ENCODE measurements around the gene SPTSSB. TPM values are rescaled to one million over a fixed set of nuclear protein-coding genes. Genes with fewer than 3 reads are reported as not detected.

SPTSSB gene
- total RNA-seq, 1 donor from 2014 or later = 0.50 TPM

DNA sequence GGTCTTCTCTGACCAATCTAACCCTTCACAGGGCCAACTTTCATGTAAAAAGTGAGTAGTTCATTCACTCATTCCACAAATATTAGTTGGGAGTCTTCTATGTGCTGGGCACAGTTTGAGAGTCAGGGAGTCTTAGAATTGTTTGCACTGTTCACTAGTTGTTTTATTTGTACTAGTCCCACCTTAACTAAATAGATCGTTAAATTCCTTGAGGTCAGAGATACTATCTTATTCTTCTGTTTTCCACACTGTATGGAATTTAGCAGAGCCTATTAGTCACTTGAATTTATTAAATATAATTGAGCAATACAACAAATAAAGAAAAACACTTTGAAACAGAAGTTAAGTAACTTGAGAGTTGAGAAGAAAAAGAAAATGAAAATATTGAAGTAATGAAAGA lies 40.8 kb upstream of the SPTSSB start:
- H3K27me3 ChIP-seq (ENCODE audit: insufficient read depth, low read length) = no peaks in the 10 kb centered on the region
- no peaks in the 10 kb centered on the region for H3K9me3 ChIP-seq (ENCODE audit: insufficient read depth, low read depth, low read length)
- peaks cover 33% of the 10 kb centered on the region for H3K4me1 ChIP-seq (ENCODE audit: insufficient read depth, low read length)
- no peaks in the 10 kb centered on the region for H3K36me3 Mint-ChIP-seq (ENCODE audit: low read depth, unreplicated experiment)
- no peak overlapping the region for H3K9ac ChIP-seq (ENCODE audit: low read length)
- no peak overlapping the region for H3K4me2 ChIP-seq (ENCODE audit: low read length)
- no peaks in the 10 kb centered on the region for H3K79me2 ChIP-seq (ENCODE audit: insufficient read depth, low read length)
- no peaks in the 10 kb centered on the region for H3K36me3 ChIP-seq (ENCODE audit: insufficient read depth, low read length)
- H3K27ac ChIP-seq (ENCODE audit: low read depth, low read length) = no peak overlapping the region
- H3K4me1 Mint-ChIP-seq (ENCODE audit: low read depth, unreplicated experiment) = peaks cover 3% of the 10 kb centered on the region
- H3K4me3 Mint-ChIP-seq (ENCODE audit: unreplicated experiment) = no peak overlapping the region
- H4K20me1 ChIP-seq (ENCODE audit: insufficient read depth, low read length) = no peaks in the 10 kb centered on the region
- DNase-seq (ENCODE audit: low read depth) = no peak
- H3K27me3 Mint-ChIP-seq (ENCODE audit: low read depth, unreplicated experiment) = peaks cover 2% of the 10 kb centered on the region
- no peak overlapping the region for H2AFZ ChIP-seq (ENCODE audit: low read depth, low read length)
- no peak overlapping the region for H3K27ac Mint-ChIP-seq (ENCODE audit: unreplicated experiment)
- FAIRE-seq = no peak
- no peak for TF ChIP-seq EZH2 (IDR thresholded peaks at IDR 0.05; ENCODE audit: insufficient read depth, low read length)
- TF ChIP-seq, protein P1, sequence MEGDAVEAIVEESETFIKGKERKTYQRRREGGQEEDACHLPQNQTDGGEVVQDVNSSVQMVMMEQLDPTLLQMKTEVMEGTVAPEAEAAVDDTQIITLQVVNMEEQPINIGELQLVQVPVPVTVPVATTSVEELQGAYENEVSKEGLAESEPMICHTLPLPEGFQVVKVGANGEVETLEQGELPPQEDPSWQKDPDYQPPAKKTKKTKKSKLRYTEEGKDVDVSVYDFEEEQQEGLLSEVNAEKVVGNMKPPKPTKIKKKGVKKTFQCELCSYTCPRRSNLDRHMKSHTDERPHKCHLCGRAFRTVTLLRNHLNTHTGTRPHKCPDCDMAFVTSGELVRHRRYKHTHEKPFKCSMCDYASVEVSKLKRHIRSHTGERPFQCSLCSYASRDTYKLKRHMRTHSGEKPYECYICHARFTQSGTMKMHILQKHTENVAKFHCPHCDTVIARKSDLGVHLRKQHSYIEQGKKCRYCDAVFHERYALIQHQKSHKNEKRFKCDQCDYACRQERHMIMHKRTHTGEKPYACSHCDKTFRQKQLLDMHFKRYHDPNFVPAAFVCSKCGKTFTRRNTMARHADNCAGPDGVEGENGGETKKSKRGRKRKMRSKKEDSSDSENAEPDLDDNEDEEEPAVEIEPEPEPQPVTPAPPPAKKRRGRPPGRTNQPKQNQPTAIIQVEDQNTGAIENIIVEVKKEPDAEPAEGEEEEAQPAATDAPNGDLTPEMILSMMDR (IDR thresholded peaks at IDR 0.05; ENCODE audit: insufficient read depth, low read depth, low read length) = no peak
- no peak overlapping the region for H3K4me3 ChIP-seq (ENCODE audit: insufficient read depth, low read depth, low read length)
- H3K9me3 Mint-ChIP-seq (ENCODE audit: unreplicated experiment) = no peaks in the 10 kb centered on the region

DNA sequence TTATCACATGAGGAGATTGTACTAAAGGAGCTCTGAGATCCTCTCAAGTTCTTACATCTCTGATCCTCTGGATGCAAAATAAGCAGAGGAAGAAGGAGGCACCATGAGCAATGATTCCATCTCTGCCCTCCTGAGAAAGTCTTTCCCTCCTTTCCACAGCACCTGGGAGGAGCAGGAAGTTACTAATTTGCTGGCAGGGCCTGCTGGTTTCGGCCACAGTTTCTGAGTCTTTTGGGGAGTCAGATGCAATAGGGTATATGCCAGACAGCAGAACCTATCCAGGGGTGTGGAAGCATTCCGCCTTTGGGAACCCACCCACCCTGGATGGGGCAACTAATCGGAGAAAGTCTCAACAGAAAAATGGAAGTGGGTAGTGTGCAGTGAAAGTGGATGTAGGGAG lies 38.5 kb upstream of the SPTSSB start:
- peaks cover 18% of the 10 kb centered on the region for H3K4me1 ChIP-seq (ENCODE audit: insufficient read depth, low read length)
- no peak overlapping the region for H3K27ac ChIP-seq (ENCODE audit: low read depth, low read length)
- H3K4me2 ChIP-seq (ENCODE audit: low read length) = no peak overlapping the region
- Mint-ChIP-seq H3K4me3 (ENCODE audit: unreplicated experiment) (no peak overlapping the region), H3K4me1 (ENCODE audit: low read depth, unreplicated experiment) (no peaks in the 10 kb centered on the region), H3K36me3 (ENCODE audit: low read depth, unreplicated experiment) (no peaks in the 10 kb centered on the region), H3K27me3 (ENCODE audit: low read depth, unreplicated experiment) (peaks cover 2% of the 10 kb centered on the region), H3K27ac (ENCODE audit: unreplicated experiment) (no peak overlapping the region), H3K9me3 (ENCODE audit: unreplicated experiment) (no peaks in the 10 kb centered on the region)
- H3K27me3 ChIP-seq (ENCODE audit: insufficient read depth, low read length) = no peaks in the 10 kb centered on the region
- DNase-seq (ENCODE audit: low read depth) = no peak
- H3K9ac ChIP-seq (ENCODE audit: low read length) = no peak overlapping the region
- H3K9me3 ChIP-seq (ENCODE audit: insufficient read depth, low read depth, low read length) = no peaks in the 10 kb centered on the region
- no peak overlapping the region for H2AFZ ChIP-seq (ENCODE audit: low read depth, low read length)
- no peaks in the 10 kb centered on the region for H4K20me1 ChIP-seq (ENCODE audit: insufficient read depth, low read length)
- TF ChIP-seq EZH2 (IDR thresholded peaks at IDR 0.05; ENCODE audit: insufficient read depth, low read length) = no peak
- TF ChIP-seq, protein P1 (IDR thresholded peaks at IDR 0.05; ENCODE audit: insufficient read depth, low read depth, low read length) = no peak
- H3K79me2 ChIP-seq (ENCODE audit: insufficient read depth, low read length) = no peaks in the 10 kb centered on the region
- no peaks in the 10 kb centered on the region for H3K36me3 ChIP-seq (ENCODE audit: insufficient read depth, low read length)
- FAIRE-seq = no peak
- H3K4me3 ChIP-seq (ENCODE audit: insufficient read depth, low read depth, low read length) = no peak overlapping the region

DNA sequence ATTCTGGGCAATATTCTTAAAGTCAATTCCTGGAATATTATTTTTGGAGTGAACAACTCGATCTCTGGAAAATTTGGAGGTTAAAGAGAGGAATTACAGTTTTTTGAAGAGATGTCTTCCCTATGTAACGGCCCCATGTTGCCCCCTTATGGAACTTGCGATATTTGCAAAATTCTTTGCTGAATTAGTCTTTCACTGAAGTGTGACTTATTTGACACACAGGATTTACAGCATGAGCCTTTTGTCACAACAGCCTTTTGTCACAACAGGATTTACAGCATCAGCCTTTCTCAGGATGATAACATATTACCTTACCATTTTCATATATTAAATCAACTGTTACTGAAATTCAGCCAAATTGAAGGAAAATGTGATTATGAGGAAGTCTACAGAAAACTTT lies 37.8 kb upstream of the SPTSSB start:
- Histone ChIP-seq H3K4me3 (ENCODE audit: insufficient read depth, low read depth, low read length) (no peak overlapping the region), H2AFZ (ENCODE audit: low read depth, low read length) (no peak overlapping the region), H3K9me3 (ENCODE audit: insufficient read depth, low read depth, low read length) (no peaks in the 10 kb centered on the region), H3K27me3 (ENCODE audit: insufficient read depth, low read length) (no peaks in the 10 kb centered on the region), H3K36me3 (ENCODE audit: insufficient read depth, low read length) (no peaks in the 10 kb centered on the region), H4K20me1 (ENCODE audit: insufficient read depth, low read length) (no peaks in the 10 kb centered on the region), H3K9ac (ENCODE audit: low read length) (no peak overlapping the region), H3K27ac (ENCODE audit: low read depth, low read length) (no peak overlapping the region), H3K4me1 (ENCODE audit: insufficient read depth, low read length) (peaks cover 16% of the 10 kb centered on the region), H3K79me2 (ENCODE audit: insufficient read depth, low read length) (no peaks in the 10 kb centered on the region), H3K4me2 (ENCODE audit: low read length) (no peak overlapping the region)
- H3K9me3 Mint-ChIP-seq (ENCODE audit: unreplicated experiment) = no peaks in the 10 kb centered on the region
- peaks cover 2% of the 10 kb centered on the region for H3K27me3 Mint-ChIP-seq (ENCODE audit: low read depth, unreplicated experiment)
- DNase-seq (ENCODE audit: low read depth) (no peak), FAIRE-seq (peak; percentile 56)
- no peaks in the 10 kb centered on the region for H3K36me3 Mint-ChIP-seq (ENCODE audit: low read depth, unreplicated experiment)
- TF ChIP-seq EZH2 (IDR thresholded peaks at IDR 0.05; ENCODE audit: insufficient read depth, low read length) = no peak
- TF ChIP-seq, protein P1 (IDR thresholded peaks at IDR 0.05; ENCODE audit: insufficient read depth, low read depth, low read length) = peak; percentile 73
- H3K27ac Mint-ChIP-seq (ENCODE audit: unreplicated experiment) = no peak overlapping the region
- H3K4me1 Mint-ChIP-seq (ENCODE audit: low read depth, unreplicated experiment) = no peaks in the 10 kb centered on the region
- H3K4me3 Mint-ChIP-seq (ENCODE audit: unreplicated experiment) = no peak overlapping the region
